GM12878 (cell line): Measurements from ENCODE around the gene ADAM10. TPM values are rescaled to one million over a fixed set of nuclear protein-coding genes. Genes with fewer than 3 reads are reported as not detected.
A peak's percentile ranks its signal among the peaks of the same experiment; 100 is the strongest.

ENCODE experiments used
- ATAC-seq: fragments of 200-7000 bp; cut with Tn5 transposase; 3 replicates; pipeline ENCODE4 v1.9.1; 2020; ENCODE audit warnings: mild to moderate bottlenecking, moderate library complexity
- BruUV-seq: library from RNA; stranded (reverse); fragments of 400-500 nt; replicated peaks from 2 replicates; lab custom pipeline; 2021; lab: Mats Ljungman, UMichigan
- CTCF ChIA-PET: fragments of 300-600 bp; sonication (Branson Sonifier 250); formaldehyde crosslinking; extraction: SDS; loops from one replicate; lab custom pipeline; 2021; ENCODE audit warnings: inconsistent platforms; lab: Yijun Ruan, JAX
- POLR2A ChIA-PET: fragments of 350-600 bp; formaldehyde crosslinking; extraction: SDS; loops from one replicate; lab custom pipeline; 2021; ENCODE audit warnings: inconsistent platforms; lab: Charles Lee
- RAD21 ChIA-PET: fragments of 300-600 bp; sonication (Branson Sonifier 250); formaldehyde crosslinking; loops from one replicate; lab custom pipeline; 2023; ENCODE audit warnings: antibody characterized with exemption; ENCODE audit not compliant: unreplicated experiment; lab: Charles Lee
- SMC1A ChIA-PET: fragments of 300-600 bp; sonication (Branson Sonifier 250); formaldehyde crosslinking; loops from one replicate; lab custom pipeline; 2023; ENCODE audit not compliant: unreplicated experiment, uncharacterized antibody; lab: Charles Lee
- DNase-seq: peaks from one replicate; pipeline ENCODE4 v3.0.0-alpha.2; 2011; ENCODE audit warnings: low read depth, low spot score
- FAIRE-seq: peaks from 3 replicates; lab custom pipeline; 2011; peaks lifted over from hg19 to GRCh38; lab: Jason Lieb, UNC
- H2AFZ ChIP-seq: 2 replicates; pipeline ENCODE4 v1.6.0; 2011; ENCODE audit warnings: low read depth, low read length, control low read depth; ENCODE audit not compliant: control insufficient read depth
- H3K27ac ChIP-seq: 2 replicates; pipeline ENCODE4 v1.5.1; 2011; ENCODE audit warnings: control low read depth; ENCODE audit not compliant: control insufficient read depth, insufficient read depth
- H3K27me3 ChIP-seq, 2 experiments: replicated peaks in 1 of 2; 2 replicates each; pipeline versions ENCODE4 v1.6.0 to v1.6.1; 2011; ENCODE audit warnings: low read length in 1 of 2; ENCODE audit not compliant: control insufficient read depth in 2 of 2, insufficient read depth in 2 of 2
- H3K36me3 ChIP-seq, 2 experiments: 2 replicates each; pipeline ENCODE4 v1.5.1; 2011; ENCODE audit warnings: low read length in 1 of 2; ENCODE audit not compliant: control insufficient read depth in 2 of 2, insufficient read depth in 2 of 2
- H3K4me1 ChIP-seq: 2 replicates; pipeline ENCODE4 v1.6.1; 2011; ENCODE audit warnings: mild to moderate bottlenecking, low read length, moderate library complexity, mixed read lengths; ENCODE audit not compliant: control insufficient read depth, insufficient read depth
- H3K4me2 ChIP-seq: 2 replicates; pipeline ENCODE4 v1.6.0; 2011; ENCODE audit warnings: control low read depth; ENCODE audit not compliant: control insufficient read depth, insufficient read depth
- H3K4me3 ChIP-seq: fragments of 200-600 bp; sonication (generic); 2 replicates; pipeline ENCODE4 v1.5.1; 2016
- H3K79me2 ChIP-seq: 2 replicates; pipeline ENCODE4 v1.6.0; 2011; ENCODE audit warnings: low read length; ENCODE audit not compliant: control insufficient read depth, insufficient read depth
- H3K9ac ChIP-seq: 2 replicates; pipeline ENCODE4 v1.8.0; 2011; ENCODE audit warnings: low read length, control low read depth, mixed read lengths; ENCODE audit not compliant: control insufficient read depth, insufficient read depth
- H3K9me3 ChIP-seq: replicated peaks from 3 replicates; pipeline ENCODE4 v1.5.1; 2011; ENCODE audit warnings: mild to moderate bottlenecking, low read length; ENCODE audit not compliant: control insufficient read depth, insufficient read depth
- H4K20me1 ChIP-seq: 2 replicates; pipeline ENCODE4 v1.6.0; 2011; ENCODE audit not compliant: control insufficient read depth, insufficient read depth
- CEBPZ ChIP-seq: fragments of 150-350 bp; IDR thresholded peaks from 2 replicates; pipeline ENCODE4 v1.6.1; 2016; ENCODE audit warnings: low read depth, low read length
- CREB1 ChIP-seq: IDR thresholded peaks from 2 replicates; pipeline ENCODE4 v1.6.1; 2012; ENCODE audit warnings: low read depth, mild to moderate bottlenecking, inconsistent platforms
- E4F1 ChIP-seq: fragments of 450-650 bp; IDR thresholded peaks from 2 replicates; pipeline ENCODE4 v1.6.1; 2018; ENCODE audit warnings: borderline replicate concordance, mild to moderate bottlenecking; ENCODE audit not compliant: partially characterized antibody
- ETV6 ChIP-seq, 2 experiments: fragments of 450-650 bp in 1 of 2; IDR thresholded peaks in 1 of 2; conservative IDR thresholded peaks in 1 of 2; 2 replicates each; pipeline ENCODE4 v1.6.1; 2014; ENCODE audit warnings: antibody characterized with exemption in 1 of 2, borderline replicate concordance in 1 of 2, low read depth in 1 of 2, mild to moderate bottlenecking in 1 of 2, moderate library complexity in 1 of 2
- IKZF1 ChIP-seq: fragments of 450-650 bp; conservative IDR thresholded peaks from 2 replicates; pipeline ENCODE4 v1.6.1; 2017; ENCODE audit warnings: antibody characterized with exemption, mild to moderate bottlenecking
- IKZF2 ChIP-seq, 2 experiments: fragments of 450-650 bp; IDR thresholded peaks; 2 replicates each; pipeline ENCODE4 v1.6.1; 2017; ENCODE audit warnings: mild to moderate bottlenecking in 2 of 2, moderate library complexity in 2 of 2
- JUNB ChIP-seq: IDR thresholded peaks from 2 replicates; pipeline ENCODE4 v1.6.1; 2016; ENCODE audit warnings: antibody characterized with exemption, mild to moderate bottlenecking
- MLLT1 ChIP-seq: fragments of 450-650 bp; IDR thresholded peaks from 2 replicates; pipeline ENCODE4 v1.6.1; 2016; ENCODE audit warnings: mild to moderate bottlenecking
- NR2C2 ChIP-seq: IDR thresholded peaks from 2 replicates; pipeline ENCODE4 v1.6.1; 2011; ENCODE audit warnings: borderline replicate concordance, low read depth; ENCODE audit not compliant: control insufficient read depth, insufficient read length
- RELA ChIP-seq: fragments of 450-650 bp; IDR thresholded peaks from 2 replicates; pipeline ENCODE4 v1.8.0; 2014; ENCODE audit warnings: borderline replicate concordance; ENCODE audit not compliant: partially characterized antibody
- RUNX3 ChIP-seq: IDR thresholded peaks from 2 replicates; pipeline ENCODE4 v1.6.1; 2012; ENCODE audit warnings: low read length, inconsistent platforms
- SPI1 ChIP-seq: IDR thresholded peaks from 2 replicates; pipeline ENCODE4 v1.6.1; 2011; ENCODE audit warnings: low read depth, mild to moderate bottlenecking, low read length, moderate library complexity, borderline replicate concordance; ENCODE audit not compliant: insufficient read depth
- TARDBP ChIP-seq: IDR thresholded peaks from 2 replicates; pipeline ENCODE4 v1.6.1; 2016; ENCODE audit warnings: borderline replicate concordance
- ZNF274 ChIP-seq: IDR thresholded peaks from one replicate; pipeline ENCODE4 v1.8.0; 2011; ENCODE audit not compliant: insufficient read length, insufficient read depth
- WGBS: methylation state at CpG from one replicate; pipeline ENCODE4 v1.1.6; 2016; ENCODE audit warnings: low lambda C conversion rate; ENCODE audit not compliant: insufficient replicate concordance, insufficient coverage; ENCODE audit errors: missing lambda C conversion rate; 5-methylcytosine and 5-hydroxymethylcytosine counted together
- in situ Hi-C: fragments of 300-500 bp; cut with MboI; formaldehyde crosslinking; loops from 9 replicates; pipeline ENCODE4 v1.14.3; 2018; ENCODE audit warnings: mixed read lengths
- intact Hi-C: fragments of 100-400 bp; cut with micrococcal nuclease; formaldehyde crosslinking; loops from one replicate; pipeline ENCODE4 v1.14.2; 2022; ENCODE audit not compliant: unreplicated experiment
- polyA plus RNA-seq, 11 experiments: library from polyadenylated mRNA; depleted of rRNA in 4 of 11; unstranded in 6 of 11; stranded (reverse) in 5 of 11; fragments of >200 nt; fragmentation: Nextera tagmentation in 4 of 11; fragmentation: Illumina TruSeq in 1 of 11; extraction: Ambion mirVana in 4 of 11; extraction: Trizol in 1 of 11; gene quantifications; 1 replicate in 1 of 11; 2 replicates in 10 of 11; pipeline versions ENCODE4 v1.2.1 to v1.2.3, GENCODE V29; 2011 to 2016; ENCODE audit warnings: inconsistent platforms in 2 of 11, missing spikeins in 2 of 11, low read depth in 1 of 11
- total RNA-seq, 4 experiments: library from RNA; depleted of rRNA in 3 of 4; stranded (reverse); fragments of >200 nt in 3 of 4; fragmentation: Illumina TruSeq in 1 of 4; extraction: Trizol in 1 of 4; gene quantifications; 2 replicates each; pipeline versions ENCODE4 v1.2.1 to v1.2.3, GENCODE V29; 2013 to 2021

Gene ADAM10
- total and polyA plus RNA-seq, 10 of the 15 experiments (the other 5 are each of a cell fraction or from before 2014, with no cell fraction given) = 10.0 to 88.9 (median 51.7) TPM

- TF ChIP-seq CEBPZ = no peak
- TF ChIP-seq, all 136 proteins: peak for 0
Observed at GRCh38 chr15:58779554-58779953, 30.0 kb upstream of the ADAM10 start (continued).

GRCh38 chr15:58777107-58777506 lies 27.6 kb upstream of the ADAM10 start:
- Histone ChIP-seq H3K9me3 (no peaks in the 10 kb centered on the region), H4K20me1 (no peaks in the 10 kb centered on the region), H3K79me2 (peaks cover 21% of the 10 kb centered on the region), H3K4me3 (peak overlapping the region; percentile 24; the same call in 1 of the 2 replicates), H3K27ac (peak overlapping the region; percentile 43; the same call in 1 of the 2 replicates), H3K4me1 (peaks cover 8% of the 10 kb centered on the region; the same call in 1 of the 2 replicates), H3K4me2 (peak overlapping the region; percentile 40), H3K27me3 (no peaks in the 10 kb centered on the region), H2AFZ (no peak overlapping the region), H3K36me3 (no peaks in the 10 kb centered on the region; a peak in 1 of 4 replicates), H3K9ac (no peak overlapping the region; the same call in 1 of the 2 replicates)
- WGBS = 13% methylated on average over 4 of the region's 4 CpGs
- SMC1A ChIA-PET = interaction anchor here (0.6 to 1.7 kb wide), 6 partner anchors 10 to 157 kb away, joined by 3 to 5 read pairs (median 3); partner anchors contain the start of gene ADAM10
- intact Hi-C loops = no loop called here
- no peak for FAIRE-seq
- peak; percentile 81 for ATAC-seq
- POLR2A ChIA-PET = interaction anchor here (0.9 to 1.4 kb wide), 2 partner anchors 10 to 27 kb away, joined by 5 to 13 read pairs; partner anchors contain the start of gene ADAM10
- CTCF ChIA-PET = interaction anchor here (1.1 kb wide), 1 partner anchor 10 kb away, joined by 3 read pairs; no protein-coding TSS in a partner anchor
- DNase-seq = peak; percentile 21
- RAD21 ChIA-PET = interaction anchor here (0.6 to 1.3 kb wide), 3 partner anchors 22 to 549 kb away, joined by 3 to 4 read pairs (median 3); no protein-coding TSS in a partner anchor
- BruUV-seq = no TSS peak
- in situ Hi-C loops = no loop called here
- TF ChIP-seq E4F1 = no peak
- TF ChIP-seq ETV6 (conservative IDR thresholded peaks at IDR 0.05 in 1 of 2, IDR thresholded peaks at IDR 0.05 in 1 of 2; ENCODE audit: borderline replicate concordance in 1 of 2, low read depth in 1 of 2) = peak in 1 of 2 experiments; percentile 50; a peak in 1 of 4 replicates
- 0 out of 2 replicates have a peak, but pooled peaks have one; percentile 20 for TF ChIP-seq IKZF1
- TF ChIP-seq RUNX3 = peak; percentile 21; the same call in 1 of the 2 replicates
- TF ChIP-seq SPI1 = peak; percentile 40; the same call in 1 of the 2 replicates
- TF ChIP-seq CREB1 = no peak
- no peak for TF ChIP-seq MLLT1
- TF ChIP-seq NR2C2 = no peak
- no peak for TF ChIP-seq ZNF274
- TF ChIP-seq RELA = no peak
- peak; percentile 39 to 55; a peak in 3 of 4 replicates for TF ChIP-seq IKZF2 (IDR thresholded peaks at IDR 0.05)
- no peak for TF ChIP-seq TARDBP
- peak; percentile 17; the same call in 1 of the 2 replicates for TF ChIP-seq JUNB
